Liver (tissue), 9 donors: Measurements from ENCODE around the gene AKAP7. TPM values are rescaled to one million over a fixed set of nuclear protein-coding genes. Genes with fewer than 3 reads are reported as not detected.

ENCODE experiments used
- DNase-seq: peaks from one replicate; pipeline ENCODE4 v3.0.0-alpha.2; 2017; ENCODE audit warnings: low spot score
- H3K27ac ChIP-seq, 2 donors: one replicate each; pipeline ENCODE4 v1.7.0; 2013; ENCODE audit warnings: inconsistent platforms in 2 of 2, low read length in 2 of 2, control low read depth in 1 of 2, low read depth in 1 of 2, mild to moderate bottlenecking in 1 of 2
- H3K27me3 ChIP-seq, 4 donors: one replicate each; pipeline versions ENCODE4 v1.6.1 to v1.7.0; 2013; ENCODE audit warnings: low read length in 3 of 4, inconsistent platforms in 1 of 4, mild to moderate bottlenecking in 1 of 4, moderate library complexity in 1 of 4; ENCODE audit not compliant: control insufficient read depth in 4 of 4, insufficient read depth in 4 of 4
- H3K36me3 ChIP-seq, 4 donors: one replicate each; pipeline versions ENCODE4 v1.6.1 to v1.7.0; 2013; ENCODE audit warnings: low read length in 3 of 4, mild to moderate bottlenecking in 3 of 4, low read depth in 1 of 4, moderate library complexity in 1 of 4; ENCODE audit not compliant: control insufficient read depth in 4 of 4, insufficient read depth in 3 of 4
- H3K4me1 ChIP-seq, 4 donors: one replicate each; pipeline versions ENCODE4 v1.6.1 to v1.7.0; 2013; ENCODE audit warnings: low read length in 3 of 4, mild to moderate bottlenecking in 3 of 4, moderate library complexity in 1 of 4; ENCODE audit not compliant: control insufficient read depth in 4 of 4, insufficient read depth in 4 of 4
- H3K4me3 ChIP-seq, 3 donors: one replicate each; pipeline versions ENCODE4 v1.6.1 to v1.7.0; 2013; ENCODE audit warnings: low read length in 3 of 3, control low read depth in 1 of 3, low read depth in 1 of 3, mild to moderate bottlenecking in 1 of 3
- H3K9ac ChIP-seq, 2 donors: one replicate each; pipeline ENCODE4 v1.7.0; 2013; ENCODE audit warnings: low read length in 2 of 2, mild to moderate bottlenecking in 2 of 2, moderate library complexity in 2 of 2, control low read depth in 1 of 2, low read depth in 1 of 2
- H3K9me3 ChIP-seq, 4 donors: one replicate each; pipeline versions ENCODE4 v1.6.1 to v1.7.0; 2013; ENCODE audit warnings: low read length in 3 of 4; ENCODE audit not compliant: control insufficient read depth in 4 of 4
- ATF3 ChIP-seq: IDR thresholded peaks from 2 replicates; pipeline ENCODE4 v1.6.1; 2016; ENCODE audit warnings: antibody characterized with exemption
- EGR1 ChIP-seq, 2 donors: IDR thresholded peaks; 2 replicates each; pipeline ENCODE4 v1.6.1; 2016 to 2018; ENCODE audit warnings: antibody characterized with exemption in 2 of 2, low read depth in 2 of 2
- FOXA1 ChIP-seq: IDR thresholded peaks from 2 replicates; pipeline ENCODE4 v1.6.1; 2016; ENCODE audit warnings: antibody characterized with exemption
- FOXA2 ChIP-seq: IDR thresholded peaks from 2 replicates; pipeline ENCODE4 v1.6.1; 2016; ENCODE audit warnings: antibody characterized with exemption
- GABPA ChIP-seq, 2 donors: IDR thresholded peaks in 1 of 2; conservative IDR thresholded peaks in 1 of 2; 2 replicates each; pipeline ENCODE4 v1.6.1; 2016; ENCODE audit warnings: antibody characterized with exemption in 2 of 2, mild to moderate bottlenecking in 1 of 2, moderate library complexity in 1 of 2
- HNF4A ChIP-seq, 2 donors: conservative IDR thresholded peaks; 2 replicates each; pipeline ENCODE4 v1.6.1; 2016; ENCODE audit warnings: antibody characterized with exemption in 2 of 2, mild to moderate bottlenecking in 2 of 2
- HNF4G ChIP-seq: IDR thresholded peaks from 2 replicates; pipeline ENCODE4 v1.6.1; 2016; ENCODE audit warnings: antibody characterized with exemption
- JUND ChIP-seq, 2 donors: IDR thresholded peaks; 2 replicates each; pipeline ENCODE4 v1.6.1; 2016; ENCODE audit warnings: antibody characterized with exemption in 2 of 2
- MAX ChIP-seq: IDR thresholded peaks from 2 replicates; pipeline ENCODE4 v1.6.1; 2016; ENCODE audit warnings: antibody characterized with exemption
- NR2F2 ChIP-seq: IDR thresholded peaks from 2 replicates; pipeline ENCODE4 v1.6.1; 2016; ENCODE audit warnings: antibody characterized with exemption
- RAD21 ChIP-seq, 2 donors: IDR thresholded peaks; 2 replicates each; pipeline ENCODE4 v1.6.1; 2016; ENCODE audit warnings: antibody characterized with exemption in 2 of 2, mild to moderate bottlenecking in 2 of 2
- REST ChIP-seq: IDR thresholded peaks from 2 replicates; pipeline ENCODE4 v1.6.1; 2016; ENCODE audit warnings: antibody characterized with exemption, mild to moderate bottlenecking
- RXRA ChIP-seq, 2 donors: IDR thresholded peaks; 2 replicates each; pipeline ENCODE4 v1.6.1; 2017 to 2018; ENCODE audit warnings: antibody characterized with exemption in 2 of 2, mild to moderate bottlenecking in 1 of 2
- SP1 ChIP-seq: IDR thresholded peaks from 2 replicates; pipeline ENCODE4 v1.6.1; 2018; ENCODE audit warnings: antibody characterized with exemption, mild to moderate bottlenecking
- TAF1 ChIP-seq: conservative IDR thresholded peaks from 2 replicates; pipeline ENCODE4 v1.6.1; 2016; ENCODE audit warnings: antibody characterized with exemption, mild to moderate bottlenecking
- YY1 ChIP-seq: IDR thresholded peaks from 2 replicates; pipeline ENCODE4 v1.6.1; 2016; ENCODE audit warnings: antibody characterized with exemption, mild to moderate bottlenecking
- ZBTB33 ChIP-seq: IDR thresholded peaks from 2 replicates; pipeline ENCODE4 v1.6.1; 2016; ENCODE audit warnings: antibody characterized with exemption
- WGBS: extraction: QIAGEN DNeasy Blood & Tissue Kit; methylation state at CpG from one replicate; pipeline ENCODE4 v1.1.7; 2013; 5-methylcytosine and 5-hydroxymethylcytosine counted together
- polyA plus RNA-seq, 2 donors: library from polyadenylated mRNA; stranded (reverse) in 1 of 2; unstranded in 1 of 2; fragments of 200-250 nt in 1 of 2; fragments of >200 nt in 1 of 2; fragmentation: Nextera tagmentation in 1 of 2; extraction: Ambion mirVana in 1 of 2; gene quantifications; one replicate each; pipeline versions ENCODE4 v1.2.1 to v1.2.3, GENCODE V29; 2013 to 2015
- total RNA-seq, 2 donors: library from RNA; depleted of rRNA; stranded (reverse); fragments of >200 nt; gene quantifications; one replicate each; pipeline ENCODE4 v1.2.3, GENCODE V29; 2014
- donor health status: healthy.
- donor health status: healthy.
- donor health status: healthy.
- donor health status: healthy.
- donor health status: healthy.

Gene AKAP7
- total and polyA plus RNA-seq, 4 donors = 7.9 to 25.4 (median 17.7) TPM

GRCh38 chr6:131163886-131164285, 28.6 kb downstream of the AKAP7 start:
- 88% methylated on average over 1 of the region's 1 CpG for WGBS
- DNase-seq = no peak
- Histone ChIP-seq H3K27me3 (no peaks in the 10 kb centered on the region), H3K9me3 (no peaks in the 10 kb centered on the region), H3K4me3 (no peak overlapping the region), H3K9ac (no peak overlapping the region), H3K27ac (no peak overlapping the region), H3K4me1 (peaks cover 0 to 3% (median 0%) of the 10 kb centered on the region in 4 donors), H3K36me3 (peaks cover 4 to 11% (median 7%) of the 10 kb centered on the region in 4 donors)
- TF ChIP-seq RXRA (IDR thresholded peaks at IDR 0.05) (no peak), NR2F2 (no peak), ATF3 (no peak), REST (no peak), EGR1 (IDR thresholded peaks at IDR 0.05; ENCODE audit: low read depth in 2 of 2) (no peak), TAF1 (no peak), HNF4A (conservative IDR thresholded peaks at IDR 0.05) (no peak), FOXA1 (no peak), MAX (no peak), JUND (IDR thresholded peaks at IDR 0.05) (no peak), ZBTB33 (no peak), HNF4G (no peak), RAD21 (IDR thresholded peaks at IDR 0.05) (no peak), GABPA (IDR thresholded peaks at IDR 0.05 in 1 of 2, conservative IDR thresholded peaks at IDR 0.05 in 1 of 2) (no peak), YY1 (no peak), FOXA2 (no peak)

- H3K9ac ChIP-seq = no peak overlapping the region
- H3K27ac ChIP-seq = no peak overlapping the region
- no peaks in the 10 kb centered on the region for H3K9me3 ChIP-seq
- TF ChIP-seq GABPA (IDR thresholded peaks at IDR 0.05 in 1 of 2, conservative IDR thresholded peaks at IDR 0.05 in 1 of 2) = no peak
- TF ChIP-seq RAD21 (IDR thresholded peaks at IDR 0.05) = no peak
- no peak for TF ChIP-seq SP1
- no peak for TF ChIP-seq NR2F2
- H3K27me3 ChIP-seq = no peaks in the 10 kb centered on the region
- H3K4me1 ChIP-seq = peaks cover 0 to 3% (median 0%) of the 10 kb centered on the region in 4 donors
- DNase-seq = no peak
- peaks cover 4 to 14% (median 8%) of the 10 kb centered on the region in 4 donors for H3K36me3 ChIP-seq
- 93% methylated on average over 2 of the region's 2 CpGs for WGBS
- no peak overlapping the region for H3K4me3 ChIP-seq
Measured at GRCh38 chr6:131164506-131164905, 29.2 kb downstream of the AKAP7 start.
